ENCODE measurements around the gene GPR153. TPM values are rescaled to one million over a fixed set of nuclear protein-coding genes. Genes with fewer than 3 reads are reported as not detected.

The GPR153 gene
- total and polyA plus RNA-seq, 2 of the 13 experiments (the other 11 are each of a cell fraction or from before 2014, with no cell fraction given) = 0.22 to 0.31 TPM

GRCh38 chr1:6199298-6200187, 61.4 kb downstream of the GPR153 start, which contains the start of gene RPL22 (continued):
- TF ChIP-seq ZNF777 (CRISPR knock-in tag; IDR thresholded peaks at IDR 0.05) (peak; percentile 66), NBN (conservative IDR thresholded peaks at IDR 0.05) (no peak), ZNF512B (CRISPR knock-in tag; IDR thresholded peaks at IDR 0.05; ENCODE audit: borderline replicate concordance) (no peak), ZNF333 (CRISPR knock-in tag; IDR thresholded peaks at IDR 0.05; ENCODE audit: borderline replicate concordance) (peak; percentile 61; the same call in 1 of the 2 replicates), CCAR2 (optimal IDR thresholded peaks at IDR 0.05; ENCODE audit: low read depth, low read length) (peak; percentile 48), ZBTB38 (CRISPR knock-in tag; IDR thresholded peaks at IDR 0.05) (peak; percentile 87), PHF20 (CRISPR knock-in tag; IDR thresholded peaks at IDR 0.05) (peak; percentile 91), ZNF260 (CRISPR knock-in tag; IDR thresholded peaks at IDR 0.05; ENCODE audit: borderline replicate concordance, low read depth) (no peak), ZNF83 (CRISPR knock-in tag; IDR thresholded peaks at IDR 0.05; ENCODE audit: borderline replicate concordance) (peak; percentile 29; the same call in 1 of the 2 replicates), ZFP62 (CRISPR knock-in tag; IDR thresholded peaks at IDR 0.05) (no peak), RARG (CRISPR knock-in tag; IDR thresholded peaks at IDR 0.05; ENCODE audit: low read depth) (0 out of 2 replicates have a peak, but pooled peaks have one; percentile 67), ZNF619 (CRISPR knock-in tag; IDR thresholded peaks at IDR 0.05) (no peak), ZBTB21 (CRISPR knock-in tag; IDR thresholded peaks at IDR 0.05) (peak; percentile 47; the same call in 1 of the 2 replicates), ZNF841 (CRISPR knock-in tag; IDR thresholded peaks at IDR 0.05; ENCODE audit: borderline replicate concordance) (no peak; the same call in 1 of the 2 replicates), MAFG (CRISPR knock-in tag; IDR thresholded peaks at IDR 0.05) (no peak), ZNF616 (CRISPR knock-in tag; IDR thresholded peaks at IDR 0.05; ENCODE audit: low read depth) (peak; percentile 72; the same call in 1 of the 2 replicates), SRSF4 (IDR thresholded peaks at IDR 0.05; ENCODE audit: low read depth, low read length, poor library complexity, severe bottlenecking) (no peak), ZSCAN9 (CRISPR knock-in tag; IDR thresholded peaks at IDR 0.05; ENCODE audit: borderline replicate concordance) (peak; percentile 81; the same call in 1 of the 2 replicates), U2AF1 (optimal IDR thresholded peaks at IDR 0.05; ENCODE audit: low read depth, low read length) (no peak), TBL1XR1 (IDR thresholded peaks at IDR 0.05; ENCODE audit: borderline replicate concordance, low read length, partially characterized antibody) (no peak), NFIB (CRISPR knock-in tag; IDR thresholded peaks at IDR 0.05; ENCODE audit: borderline replicate concordance) (no peak), FOXO1 (CRISPR knock-in tag; IDR thresholded peaks at IDR 0.05) (peak; percentile 78)
- TF ChIP-seq, protein P1, sequence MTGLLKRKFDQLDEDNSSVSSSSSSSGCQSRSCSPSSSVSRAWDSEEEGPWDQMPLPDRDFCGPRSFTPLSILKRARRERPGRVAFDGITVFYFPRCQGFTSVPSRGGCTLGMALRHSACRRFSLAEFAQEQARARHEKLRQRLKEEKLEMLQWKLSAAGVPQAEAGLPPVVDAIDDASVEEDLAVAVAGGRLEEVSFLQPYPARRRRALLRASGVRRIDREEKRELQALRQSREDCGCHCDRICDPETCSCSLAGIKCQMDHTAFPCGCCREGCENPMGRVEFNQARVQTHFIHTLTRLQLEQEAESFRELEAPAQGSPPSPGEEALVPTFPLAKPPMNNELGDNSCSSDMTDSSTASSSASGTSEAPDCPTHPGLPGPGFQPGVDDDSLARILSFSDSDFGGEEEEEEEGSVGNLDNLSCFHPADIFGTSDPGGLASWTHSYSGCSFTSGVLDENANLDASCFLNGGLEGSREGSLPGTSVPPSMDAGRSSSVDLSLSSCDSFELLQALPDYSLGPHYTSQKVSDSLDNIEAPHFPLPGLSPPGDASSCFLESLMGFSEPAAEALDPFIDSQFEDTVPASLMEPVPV (CRISPR knock-in tag; IDR thresholded peaks at IDR 0.05) = peak; percentile 73
- TF ChIP-seq, protein P2, sequence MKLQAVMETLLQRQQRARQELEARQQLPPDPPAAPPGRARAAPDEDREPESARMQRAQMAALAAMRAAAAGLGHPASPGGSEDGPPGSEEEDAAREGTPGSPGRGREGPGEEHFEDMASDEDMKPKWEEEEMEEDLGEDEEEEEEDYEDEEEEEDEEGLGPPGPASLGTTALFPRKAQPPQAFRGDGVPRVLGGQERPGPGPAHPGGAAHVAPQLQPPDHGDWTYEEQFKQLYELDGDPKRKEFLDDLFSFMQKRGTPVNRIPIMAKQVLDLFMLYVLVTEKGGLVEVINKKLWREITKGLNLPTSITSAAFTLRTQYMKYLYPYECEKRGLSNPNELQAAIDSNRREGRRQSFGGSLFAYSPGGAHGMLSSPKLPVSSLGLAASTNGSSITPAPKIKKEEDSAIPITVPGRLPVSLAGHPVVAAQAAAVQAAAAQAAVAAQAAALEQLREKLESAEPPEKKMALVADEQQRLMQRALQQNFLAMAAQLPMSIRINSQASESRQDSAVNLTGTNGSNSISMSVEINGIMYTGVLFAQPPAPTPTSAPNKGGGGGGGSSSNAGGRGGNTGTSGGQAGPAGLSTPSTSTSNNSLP (IDR thresholded peaks at IDR 0.05; ENCODE audit: low read depth, low read length) = 0 out of 2 replicates have a peak, but pooled peaks have one; percentile 13

Data from HepG2 (cell line).